ENCODE results near the gene JADE3.
"Not testable (repeated sequence)": the region's sequence is repeated elsewhere in the genome, so short reads cannot be mapped to it uniquely, and the experiment has no call there.

The JADE3 gene

DNA sequence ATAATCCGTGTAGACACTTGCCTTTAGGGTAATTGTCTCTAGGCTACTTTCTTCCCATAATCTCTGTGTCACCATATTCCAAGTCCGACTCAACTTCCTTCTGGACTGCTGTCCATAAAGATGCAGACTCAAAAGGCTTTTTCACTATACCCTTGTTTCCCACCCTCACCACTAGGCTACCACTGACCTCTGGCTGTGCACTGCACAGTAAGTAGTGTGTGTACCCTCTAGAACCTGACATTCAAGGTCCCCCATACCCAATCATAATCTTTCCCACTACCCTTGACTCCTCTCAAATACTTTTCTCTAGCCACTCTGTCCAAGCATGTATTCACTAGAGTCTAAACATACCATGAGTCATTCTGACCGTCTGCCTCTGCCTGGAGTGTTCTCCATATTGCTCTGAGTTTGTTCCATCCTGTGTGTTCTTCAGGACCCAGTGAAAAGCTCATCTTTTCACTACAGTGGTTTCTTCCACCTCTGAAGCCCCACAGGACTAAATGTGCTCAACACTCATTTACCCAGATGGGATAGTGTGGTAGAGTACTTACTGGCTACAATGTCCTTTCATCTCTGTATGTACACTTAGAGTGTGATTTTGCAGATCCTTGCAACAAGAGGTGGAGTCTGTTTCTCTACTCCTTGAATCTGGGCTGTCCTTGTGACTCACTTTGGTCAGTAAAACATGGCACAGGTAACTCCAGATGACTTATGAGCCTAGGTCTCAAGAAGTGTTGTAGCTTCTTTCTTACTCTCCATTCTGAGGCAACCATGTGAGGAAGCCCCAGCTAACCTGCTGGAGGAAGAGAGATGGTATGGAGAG lies 17.4 kb downstream of the JADE3 start:
- no peak for DNase-seq (ENCODE audit: low read depth in 1 of 2, low spot score in 1 of 2)

- DNase-seq (ENCODE audit: low read depth in 1 of 2, low spot score in 1 of 2), result no peak
Observed at GRCh38 chrX:46935295-46935694, 23.1 kb downstream of the JADE3 start.

DNA sequence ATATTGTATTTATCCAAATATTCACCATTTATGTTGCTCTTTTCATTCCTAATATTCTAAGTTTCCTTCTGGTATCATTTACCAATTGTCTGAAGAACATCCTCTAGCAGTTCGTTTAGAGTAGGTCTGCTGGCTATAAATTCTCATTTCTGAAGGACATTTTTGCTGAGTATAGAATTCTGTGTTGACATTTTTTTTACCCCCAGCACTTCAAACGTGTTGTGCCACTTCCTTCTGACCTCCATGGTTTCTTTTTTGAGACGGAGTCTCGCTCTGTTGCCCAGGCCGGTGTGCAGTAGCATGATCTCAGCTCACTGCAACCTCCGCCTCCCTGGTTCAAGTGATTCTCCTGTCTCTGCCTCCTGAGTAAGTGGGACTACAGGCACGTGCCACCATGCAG lies 26.4 kb downstream of the JADE3 start:
- DNase-seq (ENCODE audit: low read depth in 1 of 2, low spot score in 1 of 2), result no peak

- DNase-seq (ENCODE audit: low read depth in 1 of 2, low spot score in 1 of 2), result no peak
Observed at GRCh38 chrX:46941341-46941740, 29.1 kb downstream of the JADE3 start.

DNA sequence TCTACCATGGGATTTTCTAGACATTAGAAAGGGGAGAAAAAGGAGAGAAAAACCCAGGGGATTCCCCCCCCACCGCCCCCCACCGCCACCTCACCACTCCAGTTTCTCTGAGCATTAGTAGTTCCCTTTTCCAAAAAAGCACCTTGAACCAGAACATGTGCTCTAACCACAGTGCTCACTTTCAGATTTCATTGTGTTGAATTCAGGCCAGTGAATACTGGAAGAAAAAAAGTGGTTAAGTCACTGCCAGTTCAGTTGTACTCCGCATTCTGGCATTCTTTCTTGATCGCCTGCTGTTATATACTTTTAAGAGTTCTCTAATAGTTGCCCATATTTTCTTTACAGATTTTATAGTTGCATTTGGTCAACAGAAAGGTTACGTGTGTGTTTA lies 40.9 kb downstream of the JADE3 start:
- no peak for DNase-seq (ENCODE audit: low read depth in 1 of 2, low spot score in 1 of 2)

- no peak for DNase-seq (ENCODE audit: low read depth in 1 of 2, low spot score in 1 of 2)
Observed at GRCh38 chrX:46953597-46953996, 41.4 kb downstream of the JADE3 start.

DNA sequence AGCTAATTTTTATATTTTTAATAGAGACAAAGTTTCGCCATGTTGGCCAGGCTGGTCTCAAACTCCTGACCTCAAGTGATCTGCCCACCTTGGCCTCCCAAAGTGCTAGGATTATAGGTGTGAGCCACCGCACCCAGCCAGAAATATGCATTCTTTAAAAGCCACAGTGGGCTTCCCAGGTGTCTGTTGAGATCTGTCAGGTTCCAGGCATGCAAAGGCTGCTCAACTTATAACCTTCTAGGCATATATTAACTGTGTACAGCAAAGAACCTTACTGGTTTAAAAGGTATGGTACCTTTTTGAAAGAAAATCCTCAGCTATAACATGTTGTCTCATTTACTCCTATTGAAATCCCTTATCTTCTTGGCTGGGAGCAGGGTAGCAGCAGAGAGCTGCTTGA lies 42.5 kb downstream of the JADE3 start:
- no peak for DNase-seq (ENCODE audit: low read depth in 1 of 2, low spot score in 1 of 2)

DNA sequence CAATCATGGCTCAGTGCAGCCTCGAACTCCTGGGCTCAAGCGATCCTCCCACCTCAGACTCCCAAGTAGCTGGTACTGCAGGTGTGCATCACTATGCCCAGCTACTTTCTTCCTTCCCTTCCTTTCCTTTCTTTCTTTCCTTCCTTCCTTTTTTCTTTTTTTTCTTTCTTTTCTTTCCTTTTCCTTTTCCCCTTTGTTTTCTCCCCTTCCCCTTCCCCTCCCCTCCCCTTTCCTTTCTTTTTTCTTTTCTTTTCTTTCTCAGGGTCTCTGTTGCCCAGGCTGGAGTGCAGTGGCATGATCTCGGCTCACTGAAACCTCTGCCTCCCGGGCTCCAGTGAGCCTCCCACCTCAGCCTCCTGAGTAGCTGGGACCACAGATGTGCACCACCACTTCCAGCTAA lies 44.4 kb downstream of the JADE3 start:
- not testable (repeated sequence) for DNase-seq (ENCODE audit: low read depth in 1 of 2, low spot score in 1 of 2)

- DNase-seq (ENCODE audit: low read depth in 1 of 2, low spot score in 1 of 2), result no peak
Observed at GRCh38 chrX:46957297-46957696, 45.1 kb downstream of the JADE3 start.

GRCh38 chrX:46959101-46959500 lies 46.9 kb downstream of the JADE3 start:
- no peak for DNase-seq (ENCODE audit: low read depth in 1 of 2, low spot score in 1 of 2)

- DNase-seq (ENCODE audit: low read depth in 1 of 2, low spot score in 1 of 2), result no peak
Observed at GRCh38 chrX:46959985-46960700, 47.9 kb downstream of the JADE3 start.

DNA sequence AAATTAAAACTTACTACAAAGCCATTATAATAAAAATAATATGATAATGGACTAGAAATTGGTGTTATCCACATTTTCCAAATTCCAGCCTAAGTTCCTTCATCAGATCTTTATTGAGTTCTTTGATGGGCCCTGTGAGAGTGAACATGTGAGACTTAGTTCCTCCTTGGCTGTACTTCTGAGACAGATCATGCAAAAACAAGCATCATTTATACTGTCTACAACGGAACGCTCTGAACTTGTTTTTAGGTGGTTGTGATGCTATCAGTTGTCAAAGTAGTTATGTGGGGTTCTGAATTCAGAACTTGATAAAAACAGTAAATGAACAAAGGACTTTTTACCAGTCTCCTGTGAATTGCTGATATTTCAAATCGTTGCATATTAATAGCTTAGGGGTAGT lies 48.9 kb downstream of the JADE3 start:
- no peak for DNase-seq (ENCODE audit: low read depth in 1 of 2, low spot score in 1 of 2)

GRCh38 chrX:46961574-46962283 lies 49.5 kb downstream of the JADE3 start:
- no peak for DNase-seq (ENCODE audit: low read depth in 1 of 2, low spot score in 1 of 2)

GRCh38 chrX:46965125-46965758 lies 53.0 kb downstream of the JADE3 start:
- no peak for DNase-seq (ENCODE audit: low read depth in 1 of 2, low spot score in 1 of 2)

- DNase-seq (ENCODE audit: low read depth in 1 of 2, low spot score in 1 of 2), result no peak
Observed at GRCh38 chrX:46967547-46967946, 55.3 kb downstream of the JADE3 start.

GRCh38 chrX:46977046-46977445 lies 64.8 kb downstream of the JADE3 start:
- DNase-seq (ENCODE audit: low read depth in 1 of 2, low spot score in 1 of 2), result not testable (repeated sequence)

DNA sequence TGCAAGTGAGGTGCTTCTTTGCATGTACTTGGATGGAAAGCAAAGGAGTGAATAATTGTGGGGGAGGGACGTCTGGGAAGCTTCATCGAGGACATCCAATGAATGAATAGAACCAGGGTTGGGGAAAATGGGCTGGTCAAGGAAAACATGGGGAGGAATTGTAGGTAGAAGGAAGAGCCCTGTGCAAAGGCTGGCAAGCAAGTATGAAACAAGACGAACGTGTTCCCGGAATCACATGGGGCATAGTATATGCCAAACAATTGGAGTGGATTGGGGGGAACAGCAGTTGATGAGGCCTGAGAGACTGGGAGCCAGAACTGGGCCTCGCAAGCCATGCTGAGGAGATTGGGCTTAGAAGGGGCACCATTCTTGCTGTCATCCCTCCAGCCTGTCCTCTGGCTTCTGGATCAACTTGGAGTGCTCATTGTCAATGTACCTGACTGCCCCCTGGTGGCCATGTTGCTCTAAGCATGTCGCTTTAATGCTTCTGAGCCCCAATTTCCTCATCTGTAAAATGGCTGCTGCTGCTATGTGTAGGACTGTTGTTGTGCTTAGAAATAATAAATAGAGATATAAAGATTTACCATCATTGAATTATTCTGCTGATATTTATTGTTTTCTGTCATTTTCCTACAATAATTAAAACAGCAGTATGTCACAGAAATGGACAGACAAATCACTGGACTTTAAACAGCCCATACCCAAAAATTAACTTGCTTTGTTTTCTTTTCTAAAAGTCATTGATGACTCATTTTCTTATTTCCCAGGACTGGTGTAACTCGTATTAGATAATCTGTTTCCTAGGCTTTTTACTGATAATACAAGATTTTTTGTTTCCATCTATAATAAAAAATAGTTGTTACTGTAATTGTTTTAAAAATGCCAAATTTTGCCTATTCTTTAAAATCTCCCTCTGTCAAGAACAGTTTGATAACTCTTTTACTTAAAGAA lies 66.4 kb downstream of the JADE3 start:
- DNase-seq (ENCODE audit: low read depth in 1 of 2, low spot score in 1 of 2), result peak; percentile 44 to 46

DNA sequence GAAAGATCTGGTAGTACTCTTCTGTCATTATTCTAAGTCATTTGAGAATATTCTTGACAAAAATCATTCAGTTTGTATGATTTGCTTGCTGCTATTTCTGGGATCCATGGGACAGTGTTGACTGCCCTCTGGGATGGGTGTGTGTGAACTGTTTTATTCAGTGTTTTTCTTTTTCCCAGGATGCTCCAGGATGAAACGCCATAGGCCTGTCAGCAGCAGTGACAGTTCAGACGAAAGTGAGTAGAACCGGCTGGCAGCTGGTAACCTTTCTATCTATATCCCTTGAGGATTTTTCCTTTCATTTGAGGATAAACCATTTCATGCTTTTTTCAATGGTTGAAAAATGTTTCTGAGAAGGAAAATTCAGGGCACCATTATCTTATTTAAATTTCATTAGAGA lies 72.5 kb downstream of the JADE3 start:
- DNase-seq (ENCODE audit: low read depth in 1 of 2, low spot score in 1 of 2), result no peak

GRCh38 chrX:46989548-46989947 lies 77.3 kb downstream of the JADE3 start:
- no peak for DNase-seq (ENCODE audit: low read depth in 1 of 2, low spot score in 1 of 2)

GRCh38 chrX:46991664-46992063 lies 79.4 kb downstream of the JADE3 start:
- no peak for DNase-seq (ENCODE audit: low read depth in 1 of 2, low spot score in 1 of 2)

All from activated T-helper 1 cell treated with anti-CD3 and anti-CD28 coated beads, Interleukin-2, amount 50 U/mL, for 16 hours (primary cell).